ENCODE measurements around the gene ANKRD11. TPM values are rescaled to one million over a fixed set of nuclear protein-coding genes. Genes with fewer than 3 reads are reported as not detected.

The ANKRD11 gene
- total RNA-seq, 1 experiment from 2014 or later, result 47.0 TPM

GRCh38 chr16:89357055-89357816 lies 133.1 kb downstream of the ANKRD11 start:
- DNase-seq (ENCODE audit: low read depth, low spot score), result no peak
- in situ Hi-C loops (cut with HindIII; ENCODE audit: low pct_unique_long_range_greater_than_20kb, low sequenced_read_pairs), result no loop called here

DNA sequence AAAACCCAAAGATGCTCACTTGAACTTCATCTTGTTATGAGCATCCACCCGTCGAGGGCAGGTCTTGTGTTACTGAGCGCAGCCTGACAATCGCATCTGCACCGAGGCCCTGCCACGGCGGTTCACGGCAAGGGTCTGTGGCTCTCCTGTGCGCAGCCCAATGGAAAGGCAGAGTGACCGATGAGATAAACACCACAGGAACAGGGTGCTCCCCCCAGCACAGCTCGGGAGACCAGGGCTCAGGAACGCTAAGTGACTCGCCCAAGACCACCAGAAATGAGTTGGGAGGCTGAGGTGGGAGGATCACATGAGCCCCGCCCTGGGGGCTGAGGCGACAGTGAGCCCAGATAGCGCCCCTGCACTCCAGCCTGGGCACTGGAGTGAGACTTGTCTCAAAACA lies 134.7 kb downstream of the ANKRD11 start:
- no peak for DNase-seq (ENCODE audit: low read depth, low spot score)
- in situ Hi-C loops (cut with HindIII; ENCODE audit: low pct_unique_long_range_greater_than_20kb, low sequenced_read_pairs), result no loop called here

- in situ Hi-C loops (cut with HindIII; ENCODE audit: low pct_unique_long_range_greater_than_20kb, low sequenced_read_pairs), result no loop called here
- DNase-seq (ENCODE audit: low read depth, low spot score), result no peak
Observed at GRCh38 chr16:89355007-89355406, 135.4 kb downstream of the ANKRD11 start.

DNA sequence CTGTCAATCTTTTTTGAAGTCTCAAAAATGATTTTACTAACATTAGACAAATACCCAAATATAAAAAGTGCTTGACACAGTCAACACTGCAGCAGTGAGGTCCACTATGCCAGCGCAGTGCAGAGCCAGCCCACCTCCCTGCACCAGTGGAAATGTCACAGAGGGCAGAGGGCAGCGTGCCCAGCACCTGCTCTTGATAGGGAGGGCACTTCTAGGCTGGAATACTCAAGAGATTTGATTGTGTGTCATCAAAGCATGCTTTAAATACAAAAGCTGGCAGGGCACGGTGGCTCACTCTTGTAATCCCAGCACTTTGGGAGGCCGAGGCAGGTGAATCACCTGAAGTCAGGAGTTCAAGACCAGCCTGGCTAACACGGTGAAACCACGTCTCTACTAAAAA lies 136.0 kb downstream of the ANKRD11 start:
- DNase-seq (ENCODE audit: low read depth, low spot score), result no peak
- in situ Hi-C loops (cut with HindIII; ENCODE audit: low pct_unique_long_range_greater_than_20kb, low sequenced_read_pairs), result no loop called here

GRCh38 chr16:89352091-89352681 lies 138.2 kb downstream of the ANKRD11 start:
- in situ Hi-C loops (cut with HindIII; ENCODE audit: low pct_unique_long_range_greater_than_20kb, low sequenced_read_pairs), result no loop called here
- no peak for DNase-seq (ENCODE audit: low read depth, low spot score)

GRCh38 chr16:89351645-89352044 lies 138.7 kb downstream of the ANKRD11 start:
- DNase-seq (ENCODE audit: low read depth, low spot score), result no peak
- in situ Hi-C loops (cut with HindIII; ENCODE audit: low pct_unique_long_range_greater_than_20kb, low sequenced_read_pairs), result no loop called here

- in situ Hi-C loops (cut with HindIII; ENCODE audit: low pct_unique_long_range_greater_than_20kb, low sequenced_read_pairs), result no loop called here
- no peak for DNase-seq (ENCODE audit: low read depth, low spot score)
Observed at GRCh38 chr16:89350701-89351380, 139.5 kb downstream of the ANKRD11 start.

DNA sequence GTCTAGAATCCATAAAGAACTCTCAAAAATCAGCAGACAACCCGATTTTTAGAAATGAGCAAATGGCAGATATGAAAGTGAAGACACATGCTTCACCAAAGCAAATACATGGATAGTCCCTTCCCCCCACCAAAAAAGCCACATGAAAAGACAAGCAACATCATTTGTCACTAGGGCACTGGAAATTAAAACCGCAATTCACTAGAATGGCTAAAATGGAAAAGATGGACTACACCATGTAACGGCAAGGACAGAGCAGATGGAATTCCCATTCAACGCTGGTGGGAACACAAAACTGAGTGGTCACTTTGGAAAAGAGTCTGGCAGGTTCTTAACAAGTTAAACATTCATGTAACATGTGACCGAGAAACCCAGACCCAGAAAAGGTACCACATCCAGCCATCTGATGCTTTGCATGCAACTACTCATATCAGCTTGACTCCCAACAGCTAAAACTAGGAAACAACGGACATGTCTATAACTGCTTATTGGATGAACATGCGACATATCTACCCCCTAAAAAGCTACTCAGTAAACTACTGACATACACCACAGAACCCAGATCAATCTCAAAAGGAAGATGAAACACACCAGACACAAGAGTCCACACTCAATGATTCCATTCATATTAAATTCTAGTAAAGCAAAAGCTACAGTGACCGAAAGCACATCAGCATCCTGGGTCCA lies 140.3 kb downstream of the ANKRD11 start:
- in situ Hi-C loops (cut with HindIII; ENCODE audit: low pct_unique_long_range_greater_than_20kb, low sequenced_read_pairs), result no loop called here
- DNase-seq (ENCODE audit: low read depth, low spot score), result peak; percentile 11

DNA sequence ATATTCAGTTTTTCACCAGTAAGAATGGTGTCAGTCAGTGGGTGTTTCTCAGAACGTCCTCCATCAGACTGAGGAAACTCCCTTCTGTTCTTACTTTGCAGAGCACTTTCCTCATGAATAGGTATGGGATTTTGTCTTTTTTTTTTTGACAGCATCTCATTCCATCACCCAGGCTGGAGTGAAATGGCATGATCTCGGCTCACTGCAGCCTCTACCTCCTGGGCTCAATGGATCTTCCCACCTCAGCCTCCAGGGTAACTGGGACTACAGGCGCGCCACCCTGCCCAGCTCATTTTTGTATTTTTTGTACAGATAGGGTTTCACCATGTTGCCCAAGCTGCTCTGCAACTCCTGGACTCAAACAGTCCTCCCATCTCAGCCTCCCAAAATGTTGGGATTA lies 142.6 kb downstream of the ANKRD11 start:
- DNase-seq (ENCODE audit: low read depth, low spot score), result no peak
- in situ Hi-C loops (cut with HindIII; ENCODE audit: low pct_unique_long_range_greater_than_20kb, low sequenced_read_pairs), result no loop called here

GRCh38 chr16:89346869-89347268 lies 143.5 kb downstream of the ANKRD11 start:
- no peak for DNase-seq (ENCODE audit: low read depth, low spot score)
- in situ Hi-C loops (cut with HindIII; ENCODE audit: low pct_unique_long_range_greater_than_20kb, low sequenced_read_pairs), result no loop called here

GRCh38 chr16:89345642-89346150 lies 144.7 kb downstream of the ANKRD11 start:
- in situ Hi-C loops (cut with HindIII; ENCODE audit: low pct_unique_long_range_greater_than_20kb, low sequenced_read_pairs), result no loop called here
- DNase-seq (ENCODE audit: low read depth, low spot score), result no peak

DNA sequence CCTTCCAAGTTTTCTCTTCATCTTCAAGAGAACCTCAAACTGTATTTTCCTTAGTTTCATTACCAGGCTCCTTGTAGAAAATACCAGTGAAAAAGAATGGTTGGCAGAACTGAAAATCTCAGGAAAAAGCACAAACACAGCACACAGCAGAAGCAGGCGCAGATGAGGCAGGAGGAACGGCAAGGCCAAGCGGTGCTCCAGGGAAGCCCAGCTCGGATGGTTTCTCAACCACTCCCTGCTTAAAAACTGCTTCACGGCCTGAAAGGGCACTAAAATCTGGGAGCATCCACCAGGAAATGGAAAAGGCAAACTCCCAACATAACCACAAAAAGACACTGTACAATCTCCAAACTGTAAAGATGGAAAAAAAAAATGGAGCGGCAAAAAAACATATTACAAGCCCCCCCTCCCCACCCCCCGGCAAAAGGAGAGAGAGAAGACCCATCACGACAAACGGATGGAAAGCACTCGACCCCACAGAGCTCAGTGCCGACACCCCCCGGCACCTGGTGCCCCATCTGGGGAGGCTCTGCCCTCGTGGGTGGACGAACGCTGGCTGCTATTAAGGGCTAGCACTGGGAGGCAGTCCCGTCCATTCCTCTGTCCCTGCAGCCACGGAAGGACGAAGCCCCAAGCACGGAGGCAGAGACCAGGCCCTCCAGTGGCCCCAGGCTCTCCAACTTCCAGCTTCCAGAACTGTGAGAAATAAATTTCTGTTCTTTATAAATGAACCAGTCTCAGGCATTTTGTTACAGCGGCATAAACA lies 145.3 kb downstream of the ANKRD11 start:
- in situ Hi-C loops (cut with HindIII; ENCODE audit: low pct_unique_long_range_greater_than_20kb, low sequenced_read_pairs), result no loop called here
- no peak for DNase-seq (ENCODE audit: low read depth, low spot score)

GRCh38 chr16:89344458-89344834 lies 145.9 kb downstream of the ANKRD11 start:
- in situ Hi-C loops (cut with HindIII; ENCODE audit: low pct_unique_long_range_greater_than_20kb, low sequenced_read_pairs), result no loop called here
- DNase-seq (ENCODE audit: low read depth, low spot score), result no peak

DNA sequence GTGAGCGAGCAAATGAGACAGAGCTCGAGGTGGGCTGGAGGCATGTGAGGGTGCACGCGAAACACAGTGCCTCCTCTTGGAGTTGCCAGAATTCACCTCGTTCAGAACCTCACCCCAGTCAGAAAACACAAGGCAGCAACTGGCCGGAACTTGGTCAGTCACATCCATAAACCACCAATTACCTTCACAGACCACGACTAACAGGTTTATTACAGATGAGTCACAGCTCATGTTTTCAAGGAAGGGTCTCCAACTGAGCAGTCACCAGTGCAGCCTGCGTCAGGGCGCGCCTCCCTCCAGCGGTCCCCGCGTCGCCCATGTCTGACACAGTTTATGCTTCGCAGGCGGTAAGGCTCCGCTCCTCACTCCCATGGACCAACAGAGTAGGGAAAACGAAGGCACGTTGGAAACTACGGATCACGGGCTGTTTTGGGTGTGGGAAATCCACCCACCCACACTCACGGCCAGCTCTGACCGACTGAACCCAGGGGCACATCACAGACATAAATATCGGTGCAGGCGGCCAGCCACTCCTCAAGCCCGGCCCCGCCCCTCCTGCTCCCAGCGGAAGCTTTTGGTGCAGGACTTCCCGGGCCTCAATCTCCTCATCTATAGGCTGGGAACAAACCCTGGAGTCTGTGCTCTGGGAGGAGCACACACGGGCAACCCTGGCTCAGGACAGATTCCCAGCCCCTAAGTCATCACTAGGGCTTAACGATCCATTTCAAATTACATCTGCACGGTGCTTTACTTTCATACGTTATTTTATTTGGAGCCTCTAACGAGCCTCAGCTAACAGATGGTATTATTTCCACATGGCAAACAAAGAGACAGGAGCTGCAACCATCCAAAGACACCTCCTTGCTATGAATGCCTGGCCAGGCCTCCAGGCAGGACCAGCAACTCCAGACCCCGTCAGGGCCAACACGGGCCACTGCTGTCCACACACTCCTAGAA lies 146.6 kb downstream of the ANKRD11 start:
- in situ Hi-C loops (cut with HindIII; ENCODE audit: low pct_unique_long_range_greater_than_20kb, low sequenced_read_pairs), result no loop called here
- no peak for DNase-seq (ENCODE audit: low read depth, low spot score)

DNA sequence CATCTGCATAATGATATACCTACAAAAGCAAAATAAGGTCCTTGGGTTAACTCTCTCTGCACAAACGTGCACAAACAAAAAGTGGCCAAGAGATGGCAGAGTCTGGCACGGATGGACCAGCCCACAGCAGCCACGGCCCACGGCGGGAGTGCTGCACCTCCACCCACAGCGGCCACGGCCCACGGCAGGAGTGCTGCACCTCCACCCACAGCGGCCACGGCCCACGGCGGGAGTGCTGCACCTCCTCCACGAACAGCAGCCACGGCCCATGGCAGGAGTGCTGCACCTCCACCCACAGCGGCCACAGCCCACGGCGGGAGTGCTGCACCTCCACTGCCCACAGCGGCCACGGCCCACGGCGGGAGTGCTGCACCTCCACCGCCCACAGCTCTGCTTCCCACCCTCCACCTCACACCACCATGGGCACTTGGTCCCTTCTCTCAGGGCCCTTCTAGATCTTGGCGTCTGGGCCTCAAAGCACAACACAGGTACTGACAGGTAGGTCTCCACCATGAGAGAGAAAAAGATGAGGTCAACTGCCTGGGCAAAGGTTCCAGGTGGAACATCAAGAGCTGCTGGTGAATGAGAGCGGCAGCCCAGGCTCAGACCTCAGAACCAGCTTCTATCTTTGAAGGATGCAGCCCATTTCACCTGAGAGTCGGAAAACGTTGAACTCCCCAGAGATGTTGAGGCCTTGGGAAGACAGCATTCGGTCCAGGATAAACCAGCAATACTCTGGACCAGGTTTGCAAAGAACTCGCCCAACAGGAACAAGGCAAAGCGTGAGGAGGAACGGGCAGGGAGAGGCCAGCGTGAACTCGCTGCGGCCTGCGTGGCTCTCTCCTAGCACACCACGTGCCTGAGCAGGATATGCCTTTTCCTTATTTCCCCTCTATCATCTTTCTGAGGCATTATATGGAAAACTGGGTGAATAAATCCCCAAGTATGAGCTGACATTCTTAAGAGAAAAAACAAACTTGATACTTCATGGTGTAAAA lies 148.4 kb downstream of the ANKRD11 start:
- no peak for DNase-seq (ENCODE audit: low read depth, low spot score)
- in situ Hi-C loops (cut with HindIII; ENCODE audit: low pct_unique_long_range_greater_than_20kb, low sequenced_read_pairs), result no loop called here

Measured in SK-MEL-5 (cell line).